ENCODE data around the gene BAAT.
A peak's percentile ranks its signal among the peaks of the same experiment; 100 is the strongest.

Gene BAAT

GRCh38 chr9:101398930-101399642, 14.3 kb upstream of the BAAT start:
- H3K4me3 ChIP-seq (ENCODE audit: low read depth, low read length), result peak overlapping the region; percentile 66

- H3K4me3 ChIP-seq (ENCODE audit: low read depth, low read length), result peak within 1 kb of the TSS; percentile 80
Observed at GRCh38 chr9:101398068-101398929, 13.5 kb upstream of the BAAT start, which contains the start of the genes MRPL50 and ZNF189. MRPL50 (minus strand) TSS chr9:101398618; CDS start chr9:101398592, 26 bp downstream. ZNF189 (plus strand) TSS chr9:101398851; CDS start chr9:101399157, 306 bp downstream.

GRCh38 chr9:101397746-101398067, 12.9 kb upstream of the BAAT start:
- peak overlapping the region; percentile 80 for H3K4me3 ChIP-seq (ENCODE audit: low read depth, low read length)

- no peak overlapping the region for H3K4me3 ChIP-seq (ENCODE audit: low read depth, low read length)
Observed at GRCh38 chr9:101394687-101395086, 9.9 kb upstream of the BAAT start.

- no peak overlapping the region for H3K4me3 ChIP-seq (ENCODE audit: low read depth, low read length)
Observed at GRCh38 chr9:101393135-101393534, 8.3 kb upstream of the BAAT start.

GRCh38 chr9:101388507-101388993, 3.7 kb upstream of the BAAT start:
- no peak overlapping the region for H3K4me3 ChIP-seq (ENCODE audit: low read depth, low read length)

- H3K4me3 ChIP-seq (ENCODE audit: low read depth, low read length), result no peak overlapping the region
Observed at GRCh38 chr9:101387871-101388506, 3.2 kb upstream of the BAAT start.

GRCh38 chr9:101383361-101383760, 1.4 kb downstream of the BAAT start:
- no peak overlapping the region for H3K4me3 ChIP-seq (ENCODE audit: low read depth, low read length)

- no peak overlapping the region for H3K4me3 ChIP-seq (ENCODE audit: low read depth, low read length)
Observed at GRCh38 chr9:101381833-101382342, 2.9 kb downstream of the BAAT start.

- no peak overlapping the region for H3K4me3 ChIP-seq (ENCODE audit: low read depth, low read length)
Observed at GRCh38 chr9:101381118-101381517, 3.7 kb downstream of the BAAT start.

- H3K4me3 ChIP-seq (ENCODE audit: low read depth, low read length), result no peak overlapping the region
Observed at GRCh38 chr9:101380295-101380694, 4.5 kb downstream of the BAAT start.

- no peak overlapping the region for H3K4me3 ChIP-seq (ENCODE audit: low read depth, low read length)
Observed at GRCh38 chr9:101376111-101376848, 8.5 kb downstream of the BAAT start.

- no peak overlapping the region for H3K4me3 ChIP-seq (ENCODE audit: low read depth, low read length)
Observed at GRCh38 chr9:101375546-101375945, 9.3 kb downstream of the BAAT start.

- no peak overlapping the region for H3K4me3 ChIP-seq (ENCODE audit: low read depth, low read length)
Observed at GRCh38 chr9:101372327-101373118, 12.3 kb downstream of the BAAT start.

GRCh38 chr9:101371813-101372212, 13.0 kb downstream of the BAAT start:
- no peak overlapping the region for H3K4me3 ChIP-seq (ENCODE audit: low read depth, low read length)

- no peak overlapping the region for H3K4me3 ChIP-seq (ENCODE audit: low read depth, low read length)
Observed at GRCh38 chr9:101369884-101370531, 14.8 kb downstream of the BAAT start.

- no peak overlapping the region for H3K4me3 ChIP-seq (ENCODE audit: low read depth, low read length)
Observed at GRCh38 chr9:101369286-101369685, 15.5 kb downstream of the BAAT start.

- H3K4me3 ChIP-seq (ENCODE audit: low read depth, low read length), result no peak overlapping the region
Observed at GRCh38 chr9:101367323-101367722, 17.5 kb downstream of the BAAT start.

GRCh38 chr9:101366038-101366756, 18.6 kb downstream of the BAAT start:
- H3K4me3 ChIP-seq (ENCODE audit: low read depth, low read length), result no peak overlapping the region

All from iPS-11a (cell line).